Skin of body (tissue), 2 donors: ENCODE measurements around the gene PPP6R2. TPM values are rescaled to one million over a fixed set of nuclear protein-coding genes. Genes with fewer than 3 reads are reported as not detected.
"Not testable (repeated sequence)": the region's sequence is repeated elsewhere in the genome, so short reads cannot be mapped to it uniquely, and the experiment has no call there.

Experiments
- DNase-seq: peaks from one replicate; lab custom pipeline; 2025; lab: John Stamatoyannopoulos, UW
- total RNA-seq: library from RNA; depleted of rRNA; stranded (reverse); fragments of >200 nt; gene quantifications from one replicate; pipeline ENCODE4 v1.2.3, GENCODE V29; 2014

PPP6R2 gene
- total RNA-seq, 1 donor from 2014 or later: 31.5 TPM

GRCh38 chr22:50341977-50342650 is 1.0 kb upstream of the PPP6R2 start:
- peak; percentile 56 for DNase-seq

DNA sequence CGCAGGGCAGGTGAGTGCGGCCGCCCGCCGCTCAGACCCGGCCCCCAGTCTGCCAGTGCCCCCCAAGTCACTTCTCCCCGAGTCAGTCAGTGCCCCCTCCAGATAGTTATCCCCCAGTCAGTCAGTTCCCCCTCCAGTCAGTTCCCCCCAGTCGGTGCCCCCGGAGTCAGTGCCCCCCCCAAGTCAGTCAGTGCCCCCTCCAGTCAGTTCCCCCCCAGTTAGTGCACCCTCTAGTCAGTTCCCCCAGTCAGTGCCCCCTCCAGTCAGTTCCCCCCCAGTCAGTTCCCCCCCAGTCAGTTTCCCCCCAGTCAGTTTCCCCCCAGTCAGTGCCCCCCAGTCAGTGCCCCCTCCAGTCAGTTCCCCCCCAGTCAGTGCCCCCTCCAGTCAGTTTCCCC is 411 bp downstream of the PPP6R2 start:
- DNase-seq: no peak

GRCh38 chr22:50346470-50346869 is 3.3 kb downstream of the PPP6R2 start:
- DNase-seq: no peak

DNA sequence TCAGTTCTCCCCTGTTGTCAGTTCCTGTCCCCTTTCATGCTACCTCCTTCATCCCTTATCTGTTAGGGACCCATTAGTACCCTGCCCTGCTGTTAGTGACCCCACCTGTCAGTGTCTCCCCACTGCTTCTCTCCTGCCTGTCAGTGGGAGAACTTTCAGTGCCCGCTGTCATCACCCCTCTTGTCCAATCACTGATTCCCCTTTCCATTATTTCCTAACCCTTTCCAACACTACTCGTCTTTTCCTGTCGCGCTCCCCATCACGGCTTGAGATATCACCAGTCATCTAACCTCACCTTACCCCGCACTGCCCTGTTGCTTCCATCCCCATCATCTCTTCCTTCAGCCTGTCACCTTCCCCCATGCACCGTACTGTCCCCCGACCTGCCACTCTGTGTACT is 4.0 kb downstream of the PPP6R2 start:
- no peak for DNase-seq

DNA sequence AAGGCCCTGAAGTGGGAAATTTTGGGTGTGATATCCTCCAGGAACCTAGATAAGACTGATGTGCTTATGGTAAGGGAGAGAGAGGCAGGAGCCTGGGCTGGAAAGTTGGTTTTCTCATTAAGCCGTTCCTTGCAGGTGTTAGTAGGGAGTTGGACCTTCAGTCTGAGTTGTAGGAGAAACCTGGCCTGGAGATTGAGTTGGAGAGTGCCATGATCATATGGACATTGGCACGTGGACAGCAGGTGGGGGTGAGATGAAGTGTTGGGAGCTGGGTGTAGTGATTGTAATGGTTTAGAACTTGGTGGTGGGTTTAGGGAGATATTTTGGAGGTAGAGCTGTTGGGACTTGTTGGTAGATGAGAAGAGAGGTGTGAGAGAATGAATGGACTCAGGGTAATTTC is 4.9 kb downstream of the PPP6R2 start:
- no peak for DNase-seq

- no peak for DNase-seq
These were observed 13.1 kb downstream of the PPP6R2 start for GRCh38 chr22:50356186-50356585.

DNA sequence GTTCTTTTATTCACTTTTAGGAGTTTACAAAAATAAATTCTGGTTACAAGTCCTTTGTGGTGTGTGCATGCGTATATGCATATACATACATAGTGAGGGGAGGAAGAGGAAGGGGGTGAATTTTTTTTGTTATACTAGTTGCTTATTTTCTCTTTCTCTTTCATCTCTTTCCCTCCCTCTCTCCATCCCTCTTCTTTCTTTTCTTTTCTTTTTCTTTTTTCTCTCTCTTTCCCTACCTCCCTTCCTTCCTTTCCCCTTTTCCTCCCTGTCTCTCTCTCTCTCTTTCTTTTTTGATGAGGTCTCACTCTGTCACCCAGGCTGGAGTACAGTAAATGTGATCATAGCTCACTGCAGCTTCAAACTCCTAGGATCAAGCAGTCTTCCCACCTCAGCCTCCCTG is 14.1 kb downstream of the PPP6R2 start:
- no peak for DNase-seq

DNA sequence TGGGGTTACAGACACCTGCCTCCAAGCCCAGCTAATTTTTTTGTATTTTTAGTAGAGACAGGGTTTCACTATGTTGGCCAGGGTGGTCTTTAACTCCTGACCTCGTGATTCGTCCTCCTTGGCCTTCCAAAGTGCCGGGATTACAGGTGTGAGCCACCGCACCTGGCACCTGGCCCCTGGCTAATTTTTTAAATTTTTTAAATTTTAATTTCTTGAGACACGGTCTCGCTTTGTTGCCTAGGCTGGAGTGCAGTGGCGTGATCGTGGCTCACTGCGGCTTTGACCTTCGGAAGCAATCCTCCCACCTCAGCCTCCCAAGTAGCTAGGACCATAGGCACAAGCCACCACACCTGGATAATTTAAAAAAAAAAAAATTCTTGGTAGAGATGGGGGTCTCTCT is 14.6 kb downstream of the PPP6R2 start:
- DNase-seq: no peak

- DNase-seq: no peak
These were observed 17.5 kb downstream of the PPP6R2 start for GRCh38 chr22:50360578-50360977.

- no peak for DNase-seq
These were observed 18.1 kb downstream of the PPP6R2 start for GRCh38 chr22:50361222-50361621.

- DNase-seq: no peak
These were observed 18.6 kb downstream of the PPP6R2 start for GRCh38 chr22:50361688-50362087.

DNA sequence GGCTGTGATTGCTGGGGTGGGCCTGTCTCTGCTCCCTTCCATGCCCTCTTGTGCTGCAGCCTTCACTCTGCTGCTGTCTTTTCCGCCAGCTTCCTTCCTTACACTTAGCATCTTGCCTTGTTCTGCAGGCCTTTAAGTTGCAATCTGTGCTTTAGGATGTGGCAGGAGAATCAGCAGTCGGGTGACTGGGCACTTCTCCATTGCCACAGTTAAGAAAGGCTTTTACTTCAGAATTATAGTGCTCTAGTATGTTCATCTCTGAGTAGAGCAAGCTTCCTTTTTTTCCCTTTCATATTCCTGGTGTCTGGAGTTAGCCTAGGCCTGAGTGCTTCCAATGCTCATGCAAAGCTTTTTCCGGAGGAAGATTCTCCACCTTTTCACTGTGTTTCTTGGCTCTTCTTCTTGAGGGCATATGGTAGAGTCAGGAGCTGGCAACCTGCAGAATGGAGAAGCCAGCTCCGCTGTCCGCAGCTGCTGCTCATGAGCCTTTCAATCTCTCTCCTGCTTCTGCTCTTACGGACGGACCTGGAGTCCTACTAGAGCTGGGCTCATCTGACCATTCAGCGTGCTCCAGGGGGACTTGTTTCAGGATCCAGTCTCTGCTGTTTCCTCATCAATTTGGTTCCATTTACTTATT is 20.2 kb downstream of the PPP6R2 start:
- DNase-seq: no peak

GRCh38 chr22:50363803-50364194 is 20.7 kb downstream of the PPP6R2 start:
- not testable (repeated sequence) for DNase-seq

GRCh38 chr22:50367778-50368500 is 24.8 kb downstream of the PPP6R2 start:
- DNase-seq: no peak

DNA sequence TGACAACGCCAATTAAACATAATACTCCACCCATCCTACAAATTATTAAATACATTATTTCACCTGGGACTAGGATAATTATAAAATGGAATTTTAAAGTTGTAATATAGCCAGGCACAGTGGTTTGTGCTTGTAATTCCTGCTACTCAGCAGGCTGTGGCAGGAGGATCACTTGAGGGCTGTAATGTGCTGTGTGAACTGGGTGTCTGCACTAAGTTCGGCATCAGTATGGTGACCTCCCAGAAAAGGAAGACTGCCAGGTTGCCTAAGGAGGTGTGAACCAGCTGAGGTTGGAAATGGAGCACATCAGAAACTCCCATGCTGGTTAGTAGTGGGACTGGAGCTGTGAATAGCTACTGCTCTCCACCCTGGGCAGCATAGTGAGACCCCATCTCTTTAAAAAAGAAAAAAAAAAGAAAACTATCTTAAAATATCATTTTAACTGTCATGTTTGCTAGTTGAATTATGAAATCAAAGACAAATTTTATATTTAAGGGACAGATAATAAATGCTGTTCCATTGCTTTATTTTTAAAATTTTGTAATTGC is 28.0 kb downstream of the PPP6R2 start:
- DNase-seq: no peak

DNA sequence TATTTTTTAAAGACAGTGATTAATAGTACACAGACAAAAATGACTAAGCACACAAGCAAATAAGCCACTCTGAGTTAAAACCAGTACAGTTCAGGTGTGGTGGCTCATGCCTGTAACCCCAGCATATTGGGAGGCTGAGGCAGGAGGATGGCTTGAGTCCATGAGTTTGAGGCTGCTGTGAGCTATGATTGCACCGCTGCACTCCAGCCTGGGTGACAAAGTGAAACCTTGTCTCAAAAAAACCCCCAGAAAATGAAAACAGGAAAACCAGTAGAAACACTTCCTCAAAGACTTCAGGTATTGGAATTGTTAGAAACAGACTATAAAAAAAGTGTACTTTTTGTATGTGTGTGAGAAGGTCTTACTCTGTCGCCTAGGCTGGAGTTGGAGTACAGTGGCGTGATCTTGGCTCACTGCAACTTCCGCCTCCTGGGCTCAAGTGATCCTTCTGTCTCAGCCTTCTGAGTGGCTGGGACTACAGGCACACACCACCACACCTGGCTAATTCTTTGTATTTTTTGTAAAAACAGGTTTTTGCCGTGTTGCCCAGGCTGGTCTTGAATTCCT is 33.0 kb downstream of the PPP6R2 start:
- DNase-seq: no peak

DNA sequence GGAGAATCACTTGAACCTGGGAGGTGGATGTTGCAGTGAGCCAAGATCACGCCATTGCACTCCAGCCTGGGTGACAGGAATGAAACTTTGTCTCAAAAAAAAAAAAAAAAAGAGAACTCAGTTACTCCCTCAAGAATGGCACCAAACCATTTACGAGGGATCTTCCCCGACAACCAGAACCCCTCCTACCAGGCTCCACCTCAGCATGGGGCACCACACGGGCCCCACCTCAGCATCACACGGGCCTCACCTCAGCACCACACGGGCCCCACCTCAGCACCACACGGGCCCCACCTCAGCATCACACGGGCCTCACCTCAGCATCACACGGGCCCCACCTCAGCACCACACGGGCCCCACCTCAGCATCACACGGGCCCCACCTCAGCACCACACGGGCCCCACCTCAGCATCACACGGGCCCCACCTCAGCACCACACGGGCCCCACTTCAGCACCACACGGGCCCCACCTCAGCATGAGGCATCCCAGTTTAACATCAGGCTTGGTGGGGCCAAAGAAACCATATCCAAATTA is 38.0 kb downstream of the PPP6R2 start:
- not testable (repeated sequence) for DNase-seq

- no peak for DNase-seq
These were observed 53.7 kb downstream of the PPP6R2 start for GRCh38 chr22:50396751-50397370.

DNA sequence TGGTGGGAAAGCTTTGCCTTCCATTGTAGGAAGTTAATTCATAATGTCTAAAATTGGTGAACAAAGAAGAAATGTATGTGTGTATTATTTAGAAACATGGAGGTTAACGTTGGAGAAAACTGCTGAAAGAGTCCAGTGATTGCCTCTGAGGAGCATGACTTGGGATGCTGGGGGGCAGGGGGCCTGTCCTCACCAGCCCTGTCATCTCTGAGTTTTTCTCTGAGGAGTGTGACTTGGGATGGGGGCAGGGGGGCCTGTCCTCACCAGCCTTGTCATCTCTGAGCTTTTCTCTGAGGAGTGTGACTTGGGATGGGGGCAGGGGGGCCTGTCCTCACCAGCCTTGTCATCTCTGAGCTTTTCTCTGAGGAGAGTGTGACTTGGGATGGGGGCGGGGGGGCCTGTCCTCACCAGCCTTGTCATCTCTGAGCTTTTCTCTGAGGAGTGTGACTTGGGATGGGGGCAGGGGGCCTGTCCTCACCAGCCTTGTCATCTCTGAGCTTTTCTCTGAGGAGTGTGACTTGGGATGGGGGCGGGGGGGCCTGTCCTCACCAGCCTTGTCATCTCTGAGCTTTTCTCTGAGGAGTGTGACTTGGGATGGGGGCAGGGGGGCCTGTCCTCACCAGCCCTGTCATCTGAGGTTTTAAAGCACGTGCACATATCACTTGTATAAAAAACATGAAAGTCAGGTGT is 54.4 kb downstream of the PPP6R2 start:
- DNase-seq: not testable (repeated sequence)

- no peak for DNase-seq
These were observed 55.9 kb downstream of the PPP6R2 start for GRCh38 chr22:50398831-50399648.
